Left cardiac atrium (tissue), 4 donors: ENCODE results near the gene APOBEC3B. TPM values are rescaled to one million over a fixed set of nuclear protein-coding genes. Genes with fewer than 3 reads are reported as not detected.
"Not testable (repeated sequence)": the region's sequence is repeated elsewhere in the genome, so short reads cannot be mapped to it uniquely, and the experiment has no call there.

Experiments used
- ATAC-seq, 2 donors: fragments of 200-7000 bp; cut with Tn5 transposase; one replicate each; pipeline ENCODE4 v1.9.1; 2020; ENCODE audit warnings: mild to moderate bottlenecking in 2 of 2, moderate library complexity in 2 of 2
- DNase-seq: peaks from one replicate; pipeline ENCODE4 v3.0.0-alpha.2; 2020
- intact Hi-C, 2 donors: fragments of 100-400 bp; cut with DNase I; formaldehyde crosslinking; loops; one replicate each; pipeline versions ENCODE4 v1.14.1 to v1.15.1; 2022 to 2023
- total RNA-seq, 2 donors: library from RNA; stranded (reverse); fragmentation: NEBNext Ultra II Directional; extraction: Animal tissue kit (Norgen Biotek cat#: 25700); gene quantifications; one replicate each; pipeline ENCODE4 v1.2.1, GENCODE V29; 2021
- donor health status: DM: no; HTN: yes; CAD: no.
- donor health status: DM: no; HTN: yes; CAD: no; lungs with severe emphysema.
- donor health status: DM: yes; HTN: yes; CAD: no.
- donor health status: Dilated cardiomyopathy.

Gene APOBEC3B
- total RNA-seq, 2 donors from 2014 or later: 1.5 to 1.6 TPM

DNA sequence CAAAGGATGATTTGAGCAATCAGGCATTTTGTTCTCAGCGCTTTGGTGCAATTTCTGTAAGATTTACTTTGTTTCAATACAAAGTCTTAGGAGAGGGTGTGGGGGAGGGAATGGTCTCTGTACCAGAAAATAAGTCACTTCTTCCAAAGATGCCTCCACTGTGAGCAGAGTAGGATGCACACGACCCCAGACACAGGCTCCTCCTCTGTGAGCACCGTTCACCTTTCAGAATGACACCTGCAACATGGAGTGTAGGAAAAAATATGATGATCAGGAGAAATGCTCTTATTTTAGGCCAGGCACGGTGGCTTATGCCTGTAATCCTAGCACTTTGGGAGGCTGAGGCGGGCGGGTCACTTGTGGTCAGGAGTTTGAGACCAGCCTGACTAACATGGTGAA is 32.6 kb downstream of the APOBEC3B start:
- intact Hi-C loops, DNase-seq: not testable (repeated sequence)
- peak in 1 of 2 donors; percentile 5 for ATAC-seq

DNA sequence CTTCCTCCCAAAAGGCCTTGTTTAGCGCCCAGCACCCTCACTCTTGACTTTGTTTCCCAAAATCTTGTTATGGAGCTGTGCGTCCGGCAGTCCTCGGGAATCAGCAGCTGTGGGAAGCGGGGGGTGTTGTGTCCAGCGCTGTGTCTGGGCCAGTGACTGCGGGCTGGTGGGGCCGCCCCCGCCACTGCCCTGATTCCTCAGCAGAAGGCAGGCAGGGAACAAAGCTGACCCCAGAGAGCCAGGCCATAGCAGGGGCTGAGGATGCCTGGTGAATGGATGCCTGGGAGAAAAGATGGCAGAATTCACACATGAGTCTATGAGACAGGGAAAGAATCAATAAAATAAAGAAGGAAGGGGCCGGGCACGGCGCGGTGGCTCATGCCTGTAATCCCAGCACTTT is 34.4 kb downstream of the APOBEC3B start:
- ATAC-seq: no peak
- intact Hi-C loops: no loop called here

DNA sequence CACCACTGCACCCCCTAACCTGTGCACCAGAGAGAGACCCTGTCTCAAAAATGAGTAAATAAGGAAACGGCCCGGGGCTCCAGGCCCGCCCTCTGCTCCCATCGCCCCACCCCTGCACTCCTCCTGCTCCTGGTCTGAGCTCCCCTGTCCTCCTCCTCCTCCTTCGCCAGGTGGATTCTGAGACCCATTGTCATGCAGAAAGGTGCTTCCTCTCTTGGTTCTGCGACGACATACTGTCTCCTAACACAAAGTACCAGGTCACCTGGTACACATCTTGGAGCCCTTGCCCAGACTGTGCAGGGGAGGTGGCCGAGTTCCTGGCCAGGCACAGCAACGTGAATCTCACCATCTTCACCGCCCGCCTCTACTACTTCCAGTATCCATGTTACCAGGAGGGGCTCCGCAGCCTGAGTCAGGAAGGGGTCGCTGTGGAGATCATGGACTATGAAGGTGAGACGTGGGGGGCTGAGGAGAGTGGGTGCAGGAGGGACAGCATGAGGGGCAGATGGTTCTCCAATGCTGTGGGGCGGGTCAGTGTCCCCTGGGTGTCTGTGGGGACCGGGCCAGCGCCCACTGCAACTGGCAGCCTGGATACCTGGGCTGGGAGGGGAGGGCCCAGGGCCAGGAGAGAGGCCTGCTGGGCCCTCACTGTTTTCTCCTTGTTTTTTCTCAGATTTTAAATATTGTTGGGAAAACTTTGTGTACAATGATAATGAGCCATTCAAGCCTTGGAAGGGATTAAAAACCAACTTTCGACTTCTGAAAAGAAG is 35.6 kb downstream of the APOBEC3B start:
- DNase-seq (no peak), ATAC-seq (no peak)
- intact Hi-C loops: no loop called here

More for the DNA sequence above, 34.4 kb downstream of the APOBEC3B start:
- no peak for DNase-seq

DNA sequence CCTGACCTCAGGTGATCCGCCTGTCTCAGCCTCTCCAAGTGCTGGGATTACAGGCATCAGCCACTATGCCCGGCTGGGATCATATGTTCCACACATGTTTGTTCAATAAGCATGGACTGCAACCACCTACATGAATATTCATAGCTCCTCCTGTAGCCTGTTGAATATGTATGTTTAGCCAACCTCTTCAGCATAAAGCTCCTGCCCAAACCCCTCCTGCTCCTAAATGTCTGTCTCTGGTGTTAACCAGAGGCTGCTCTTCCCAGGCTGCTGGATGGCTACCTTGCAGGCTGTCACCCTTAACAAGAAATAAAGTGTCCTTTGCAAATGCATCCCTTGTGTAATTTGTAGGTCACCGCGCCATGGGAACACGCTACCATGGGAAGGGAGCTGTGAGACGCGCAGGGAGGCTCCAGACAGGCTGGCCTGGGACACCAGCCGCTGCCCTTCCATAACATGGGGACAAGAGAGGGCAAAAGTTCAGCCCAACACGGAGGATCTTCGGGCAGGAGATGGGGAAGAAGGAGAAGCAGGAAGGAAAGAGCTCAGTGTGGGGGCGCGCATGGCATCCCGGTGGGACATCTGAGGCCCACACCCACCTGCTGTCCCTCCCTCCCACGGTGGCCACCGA is 38.0 kb downstream of the APOBEC3B start:
- DNase-seq, intact Hi-C loops: not testable (repeated sequence)
- ATAC-seq: peak; percentile 1 to 2

DNA sequence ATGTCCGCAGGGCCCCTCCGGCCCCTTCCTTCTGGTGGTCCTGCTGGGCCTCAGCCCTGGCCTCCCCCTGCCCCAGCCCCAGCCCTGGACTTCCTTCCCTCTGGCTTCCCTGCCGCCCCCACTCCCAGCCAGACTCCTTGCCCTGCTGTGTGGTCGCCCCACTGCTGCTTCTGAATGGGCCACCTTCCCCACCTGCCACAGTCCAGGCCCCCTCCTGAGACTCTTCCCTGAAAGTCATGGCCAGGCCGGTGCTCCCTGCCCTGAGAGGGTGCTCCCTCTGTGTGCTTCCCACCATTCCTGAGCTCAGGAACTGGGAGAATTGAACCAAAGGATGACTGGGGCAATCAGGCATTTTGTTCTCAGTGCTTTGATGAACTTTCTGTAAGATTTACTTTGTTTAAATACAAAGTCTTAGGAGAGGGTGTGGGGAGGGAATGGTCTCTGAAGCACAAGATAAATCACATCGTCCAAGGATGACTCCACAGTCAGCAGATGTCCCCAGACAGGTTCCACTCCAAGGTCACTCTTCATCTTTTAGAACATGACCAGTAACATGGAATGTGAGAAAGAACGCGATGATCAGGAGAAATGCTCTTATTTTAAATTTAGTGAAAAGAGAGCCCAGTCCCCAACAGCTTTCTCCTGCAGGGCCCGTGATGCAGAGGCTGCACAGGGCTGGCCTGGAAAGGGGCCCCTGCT is 39.6 kb downstream of the APOBEC3B start:
- DNase-seq: no peak
- intact Hi-C loops: no loop called here
- peak in 1 of 2 donors; percentile 4 for ATAC-seq

DNA sequence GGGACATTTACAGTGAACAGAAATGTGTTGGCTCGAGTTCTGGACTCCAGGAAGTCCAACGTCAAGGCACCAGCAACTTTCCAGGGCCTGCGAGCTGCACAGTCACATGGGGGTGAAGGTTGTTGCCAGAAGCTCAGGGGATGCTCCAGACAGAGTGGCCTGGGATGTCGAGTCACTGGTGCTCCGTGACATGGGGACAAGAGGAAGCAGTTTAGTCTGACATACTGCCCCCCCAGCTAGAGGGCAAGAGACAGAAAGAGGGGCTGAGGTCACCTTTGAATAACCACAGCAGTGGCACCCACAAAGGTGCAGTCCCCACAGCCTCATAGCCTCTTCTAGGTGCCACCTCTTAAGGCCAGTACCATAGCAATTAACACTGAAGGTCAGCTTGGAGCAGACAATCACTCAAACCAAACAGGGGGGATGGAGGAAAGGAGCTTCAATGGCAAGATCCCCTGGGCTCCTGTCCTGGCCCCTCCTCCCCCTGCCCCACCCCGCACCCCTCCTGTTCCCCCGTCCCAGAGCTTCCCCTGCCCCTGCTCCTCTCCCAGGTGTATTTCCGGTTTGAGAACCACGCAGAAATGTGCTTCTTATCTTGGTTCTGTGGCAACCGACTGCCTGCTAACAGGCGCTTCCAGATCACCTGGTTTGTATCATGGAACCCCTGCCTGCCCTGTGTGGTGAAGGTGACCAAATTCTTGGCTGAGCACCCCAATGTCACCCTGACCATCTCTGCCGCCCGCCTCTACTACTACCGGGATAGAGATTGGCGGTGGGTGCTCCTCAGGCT is 42.6 kb downstream of the APOBEC3B start:
- ATAC-seq: no peak
- no peak for DNase-seq
- intact Hi-C loops: no loop called here

DNA sequence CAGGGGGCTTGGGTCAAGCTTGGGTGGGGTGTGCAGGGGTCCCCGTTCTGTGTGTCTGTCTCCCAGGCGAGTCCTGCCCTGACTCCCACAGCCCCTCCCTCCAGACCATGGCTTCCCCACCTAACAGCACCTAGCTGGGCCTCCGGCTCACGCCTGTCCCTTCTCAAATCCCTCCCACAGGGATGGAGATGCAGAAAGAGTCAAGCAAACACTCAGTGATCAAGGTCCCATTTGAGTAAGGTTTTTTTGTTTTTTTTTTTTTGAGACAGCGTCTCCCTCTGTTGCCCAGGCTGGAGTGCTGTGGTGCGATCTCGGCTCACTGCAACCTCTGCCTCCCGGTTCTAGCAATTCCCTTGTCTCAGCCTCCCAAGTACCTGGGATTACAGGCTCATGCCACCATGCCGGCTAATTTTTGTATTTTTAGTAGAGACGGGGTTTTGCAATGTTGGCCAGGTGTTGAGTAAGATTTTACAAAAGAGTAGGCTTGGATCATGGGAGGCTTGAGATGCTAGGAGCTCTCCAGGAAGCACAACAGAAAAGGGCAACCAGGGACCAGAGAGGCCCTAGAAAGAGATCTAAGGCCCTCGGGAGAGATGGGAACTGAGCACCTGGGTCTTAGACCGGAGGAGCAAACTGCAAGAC is 44.5 kb downstream of the APOBEC3B start:
- intact Hi-C loops: no loop called here
- DNase-seq (no peak), ATAC-seq (no peak)

DNA sequence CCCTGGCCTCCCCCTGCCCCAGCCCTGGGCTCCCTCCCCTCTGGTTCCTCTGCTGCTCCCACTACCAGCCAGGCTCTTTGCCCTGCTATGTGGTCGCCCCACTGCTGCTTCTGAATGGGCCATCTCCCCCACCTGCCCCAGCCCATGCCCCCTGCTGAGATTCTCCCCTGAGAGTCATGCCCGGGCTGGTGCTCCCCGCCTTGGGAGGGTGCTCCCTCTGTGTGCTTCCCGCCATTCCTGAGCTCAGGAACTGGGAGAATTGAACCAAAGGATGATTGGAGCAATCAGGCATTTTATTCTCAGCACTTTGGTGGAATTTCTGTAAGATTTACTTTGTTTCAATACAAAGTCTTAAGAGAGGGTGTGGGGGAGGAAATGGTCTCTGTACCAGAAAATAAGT is 45.6 kb downstream of the APOBEC3B start:
- intact Hi-C loops: no loop called here
- no peak for ATAC-seq
- DNase-seq: no peak

DNA sequence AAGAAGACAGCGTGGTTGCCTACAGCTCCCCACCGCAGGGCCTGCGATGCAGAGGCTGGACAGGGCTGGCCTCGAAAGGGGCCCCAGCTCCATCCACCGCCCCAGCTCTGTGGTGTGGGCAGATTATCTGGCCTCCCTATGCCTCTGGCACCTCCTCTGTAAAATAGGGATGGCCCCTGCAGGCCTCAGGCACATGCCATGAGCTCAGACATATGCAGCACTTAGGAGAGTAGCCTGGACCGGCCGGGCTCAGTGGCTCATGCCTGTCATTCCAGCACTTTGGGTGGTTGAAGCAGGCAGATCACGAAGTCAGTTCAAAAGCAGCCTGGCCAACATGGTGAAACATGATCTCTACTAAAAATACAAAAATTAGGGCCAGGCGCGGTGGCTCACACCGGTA is 46.1 kb downstream of the APOBEC3B start:
- intact Hi-C loops: no loop called here
- DNase-seq: no peak
- no peak for ATAC-seq

DNA sequence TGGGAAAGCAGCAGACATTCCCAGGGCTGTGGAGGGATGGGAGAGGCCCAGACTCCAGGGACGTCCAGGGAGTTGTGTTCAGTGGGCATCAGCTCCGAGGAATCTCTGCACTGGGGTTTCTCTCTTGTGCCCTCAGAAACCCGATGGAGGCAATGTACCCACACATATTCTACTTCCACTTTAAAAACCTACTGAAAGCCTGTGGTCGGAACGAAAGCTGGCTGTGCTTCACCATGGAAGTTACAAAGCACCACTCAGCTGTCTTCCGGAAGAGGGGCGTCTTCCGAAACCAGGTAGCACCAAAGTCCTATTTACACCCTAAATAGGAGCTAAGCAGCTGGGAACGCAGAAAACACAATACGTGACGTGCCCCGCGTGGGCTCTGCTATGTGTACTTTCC is 47.1 kb downstream of the APOBEC3B start:
- no peak for ATAC-seq
- no peak for DNase-seq
- intact Hi-C loops: no loop called here

DNA sequence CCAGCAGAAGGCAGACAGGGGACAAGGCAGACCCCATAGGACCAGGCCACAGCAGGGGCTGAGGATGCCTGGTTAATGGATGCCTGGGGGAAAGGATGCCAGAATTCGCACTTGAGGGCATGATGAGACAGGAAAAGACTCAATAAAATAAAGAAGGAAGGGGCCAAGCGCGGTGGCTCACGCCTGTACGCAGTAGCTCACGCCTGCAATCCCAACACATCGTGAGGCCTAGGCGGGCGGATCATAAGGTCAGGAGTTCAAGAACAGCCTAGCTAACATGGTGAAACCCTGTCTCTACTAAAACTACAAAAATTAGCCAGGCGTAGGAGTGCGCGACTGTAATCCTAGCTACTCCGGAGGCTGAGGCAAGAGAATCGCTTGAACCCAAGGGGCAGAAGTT is 48.6 kb downstream of the APOBEC3B start:
- DNase-seq: no peak
- intact Hi-C loops: no loop called here
- no peak for ATAC-seq

DNA sequence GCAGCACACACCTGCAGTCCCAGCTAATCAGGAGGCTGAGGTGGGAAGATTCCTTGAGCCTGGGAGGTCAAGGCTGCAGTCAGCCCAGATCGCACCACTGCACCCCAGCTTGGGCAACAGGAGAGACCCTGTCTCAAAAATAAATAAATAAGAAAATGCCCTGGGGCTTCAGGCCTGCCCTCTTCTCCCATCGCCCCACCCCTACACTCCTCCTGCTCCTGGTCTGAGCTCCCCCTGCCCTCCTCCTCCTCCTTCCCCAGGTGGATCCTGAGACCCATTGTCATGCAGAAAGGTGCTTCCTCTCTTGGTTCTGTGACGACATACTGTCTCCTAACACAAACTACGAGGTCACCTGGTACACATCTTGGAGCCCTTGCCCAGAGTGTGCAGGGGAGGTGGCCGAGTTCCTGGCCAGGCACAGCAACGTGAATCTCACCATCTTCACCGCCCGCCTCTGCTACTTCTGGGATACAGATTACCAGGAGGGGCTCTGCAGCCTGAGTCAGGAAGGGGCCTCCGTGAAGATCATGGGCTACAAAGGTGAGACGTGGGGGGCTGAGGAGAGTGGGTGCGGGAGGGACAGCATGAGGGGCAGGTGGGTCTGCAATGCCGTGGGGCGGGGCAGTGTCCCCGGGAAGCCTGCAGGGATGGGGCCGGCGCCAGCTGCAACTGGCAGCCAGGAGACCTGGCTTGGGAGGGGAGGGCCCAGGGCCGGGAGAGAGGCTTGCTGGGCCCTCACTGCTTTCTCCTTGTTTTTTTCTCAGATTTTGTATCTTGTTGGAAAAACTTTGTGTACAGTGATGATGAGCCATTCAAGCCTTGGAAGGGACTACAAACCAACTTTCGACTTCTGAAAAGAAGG is 49.5 kb downstream of the APOBEC3B start:
- intact Hi-C loops, DNase-seq: not testable (repeated sequence)

DNA sequence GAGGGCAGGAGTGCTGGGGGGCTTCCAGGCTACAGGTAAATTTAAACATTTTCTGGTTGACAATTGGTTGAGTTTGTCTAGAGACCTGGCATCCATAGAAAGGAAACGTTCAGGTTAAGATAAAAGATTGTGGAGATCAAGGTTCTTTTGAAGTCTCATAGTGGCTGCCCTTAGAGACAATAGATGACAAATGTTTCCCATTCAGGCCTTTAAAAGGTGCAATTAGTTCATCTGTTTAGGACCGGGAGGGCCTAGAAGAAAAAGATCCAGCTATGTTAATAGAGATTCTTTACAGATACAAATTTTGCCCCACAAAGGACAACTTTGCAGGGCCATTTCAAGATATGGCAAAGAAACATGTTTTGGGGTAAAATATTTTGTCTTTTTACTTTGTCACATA is 54.9 kb downstream of the APOBEC3B start:
- ATAC-seq, intact Hi-C loops, DNase-seq: not testable (repeated sequence)

More for the DNA sequence above, 49.5 kb downstream of the APOBEC3B start:
- ATAC-seq: not testable (repeated sequence)

DNA sequence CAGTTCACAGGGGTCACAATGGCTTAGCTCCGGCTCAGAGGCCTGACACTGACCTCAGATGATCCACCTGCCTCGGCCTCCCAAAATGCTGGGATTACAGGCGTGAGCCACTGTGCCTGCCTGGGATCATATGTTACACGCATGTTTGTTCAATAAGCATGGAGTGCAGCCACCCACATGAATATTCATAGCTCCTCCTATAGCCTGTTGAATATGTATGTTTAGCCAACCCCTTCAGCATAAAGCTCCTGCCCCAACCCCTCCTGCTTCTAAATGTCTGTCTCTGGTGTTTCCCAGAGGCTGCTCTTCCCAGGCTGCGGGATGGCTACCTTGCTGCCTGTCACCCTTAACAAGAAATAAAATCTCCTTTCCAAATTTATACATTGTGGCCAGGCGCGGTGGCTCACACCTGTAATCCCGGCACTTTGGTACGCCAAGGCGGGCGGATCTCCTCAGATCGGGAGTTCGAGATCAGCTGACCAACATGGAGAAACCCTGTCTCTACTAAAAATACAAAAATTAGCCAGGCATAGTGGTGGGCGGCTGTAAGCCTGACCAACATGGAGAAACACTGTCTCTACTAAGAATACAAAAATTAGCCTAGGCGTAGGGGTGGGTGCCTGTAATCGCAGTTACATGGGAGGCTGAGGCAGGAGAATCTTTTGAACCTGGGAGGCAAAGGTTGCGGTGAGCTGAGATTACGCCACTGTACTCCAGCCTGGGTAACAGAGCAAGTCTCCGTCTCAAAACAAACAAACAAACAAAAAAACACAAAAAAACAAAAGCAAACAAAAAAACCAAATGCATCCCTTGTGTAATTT is 57.4 kb downstream of the APOBEC3B start:
- no peak for ATAC-seq

DNA sequence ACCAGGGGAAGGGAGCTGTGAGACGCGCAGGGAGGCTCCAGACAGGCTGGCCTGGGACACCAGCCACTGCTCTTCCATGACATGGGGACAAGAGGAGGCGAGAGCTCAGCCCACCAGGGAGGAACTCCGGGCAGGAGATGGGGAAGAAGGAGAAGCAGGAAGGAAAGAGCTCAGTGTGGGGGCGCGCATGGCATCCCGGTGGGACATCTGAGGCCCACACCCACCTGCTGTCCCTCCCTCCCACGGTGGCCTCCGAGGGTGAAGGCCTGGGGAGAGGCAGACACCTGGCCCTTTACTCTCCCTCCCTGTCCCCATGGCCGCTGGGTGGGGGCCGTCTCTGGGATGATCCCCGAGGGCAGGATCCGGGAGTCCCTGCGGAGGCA is 58.0 kb downstream of the APOBEC3B start:
- intact Hi-C loops, DNase-seq, ATAC-seq: not testable (repeated sequence)

More for the DNA sequence above, 57.4 kb downstream of the APOBEC3B start:
- intact Hi-C loops: no loop called here
- no peak for DNase-seq

DNA sequence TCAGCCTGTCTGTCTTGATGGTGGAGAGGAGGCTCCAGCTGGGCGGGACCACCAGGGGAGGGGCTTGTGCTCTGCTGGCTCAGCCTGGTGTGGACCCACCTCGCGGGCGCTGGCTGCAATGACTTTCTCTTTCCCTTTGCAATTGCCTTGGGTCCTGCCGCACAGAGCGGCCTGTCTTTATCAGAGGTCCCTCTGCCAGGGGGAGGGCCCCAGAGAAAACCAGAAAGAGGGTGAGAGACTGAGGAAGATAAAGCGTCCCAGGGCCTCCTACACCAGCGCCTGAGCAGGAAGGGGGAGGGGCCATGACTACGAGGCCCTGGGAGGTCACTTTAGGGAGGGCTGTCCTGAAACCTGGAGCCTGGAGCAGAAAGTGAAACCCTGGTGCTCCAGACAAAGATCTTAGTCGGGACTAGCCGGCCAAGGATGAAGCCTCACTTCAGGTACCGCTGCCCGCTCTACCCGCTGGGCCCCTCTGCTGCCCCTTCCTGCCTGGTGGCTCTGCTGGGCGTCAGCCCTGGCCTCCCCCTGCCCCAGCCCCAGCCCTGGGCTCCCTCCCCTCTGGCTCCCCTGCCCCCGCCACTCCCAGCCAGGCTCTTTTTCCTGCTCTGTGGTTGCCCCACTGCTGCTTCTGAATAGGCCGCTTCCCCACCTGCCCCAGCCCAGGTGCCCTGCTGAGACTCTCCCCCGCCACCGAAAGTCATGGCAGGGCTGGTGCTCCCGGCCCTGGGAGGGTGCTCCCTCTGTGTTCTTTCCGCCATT is 58.6 kb downstream of the APOBEC3B start, which contains the start of gene APOBEC3F:
Gene APOBEC3F, plus strand, starts transcription at position 327 of the 759 bp plus-strand sequence. Its CDS starts 97 bp downstream, at position 424.
- intact Hi-C loops: not testable (repeated sequence)
- peak; percentile 94 to 96 for ATAC-seq
- DNase-seq: peak; percentile 66
